Mesendoderm (in vitro differentiated cells): ENCODE measurements around the gene FSTL4.

Source experiments
- DNase-seq: peaks from one replicate; pipeline ENCODE4 v3.0.0; 2013
- H2AK5ac ChIP-seq: 2 replicates; pipeline ENCODE4 v1.6.1; 2013; ENCODE audit warnings: low read length, inconsistent platforms
- H2BK120ac ChIP-seq: 2 replicates; pipeline ENCODE4 v1.6.1; 2013; ENCODE audit warnings: low read depth, mild to moderate bottlenecking, low read length, moderate library complexity, mixed read lengths
- H2BK15ac ChIP-seq: replicated peaks from 2 replicates; pipeline ENCODE4 v1.6.1; 2013; ENCODE audit warnings: low read depth, mild to moderate bottlenecking, moderate library complexity
- H2BK5ac ChIP-seq: 2 replicates; pipeline ENCODE4 v1.6.1; 2013; ENCODE audit warnings: low read length, inconsistent platforms
- H3K18ac ChIP-seq: 2 replicates; pipeline ENCODE4 v1.6.1; 2013; ENCODE audit warnings: mild to moderate bottlenecking, low read length, mixed read lengths
- H3K23ac ChIP-seq: one replicate; pipeline ENCODE4 v1.6.1; 2013; ENCODE audit warnings: low read length
- H3K27ac ChIP-seq: 2 replicates; pipeline ENCODE4 v1.5.1; 2013; ENCODE audit warnings: low read depth, mild to moderate bottlenecking, inconsistent platforms, low read length, moderate library complexity
- H3K27me3 ChIP-seq: 2 replicates; pipeline ENCODE4 v1.6.1; 2013; ENCODE audit warnings: low read length, control low read depth, mild to moderate bottlenecking, inconsistent platforms; ENCODE audit not compliant: insufficient read depth, poor library complexity
- H3K36me3 ChIP-seq: 2 replicates; pipeline ENCODE4 v1.6.1; 2013; ENCODE audit warnings: low read length, inconsistent platforms; ENCODE audit not compliant: control insufficient read depth, insufficient read depth
- H3K4ac ChIP-seq: one replicate; pipeline ENCODE4 v1.6.1; 2013; ENCODE audit warnings: low read depth, mild to moderate bottlenecking, low read length, moderate library complexity
- H3K4me1 ChIP-seq: 2 replicates; pipeline ENCODE4 v1.6.1; 2013; ENCODE audit warnings: low read depth, low read length, inconsistent platforms; ENCODE audit not compliant: control insufficient read depth
- H3K4me2 ChIP-seq: 2 replicates; pipeline ENCODE4 v1.6.1; 2013; ENCODE audit warnings: low read length
- H3K4me3 ChIP-seq: 2 replicates; pipeline ENCODE4 v1.5.1; 2013; ENCODE audit warnings: mild to moderate bottlenecking, low read length
- H3K56ac ChIP-seq: one replicate; pipeline ENCODE4 v1.6.1; 2013; ENCODE audit warnings: low read length
- H3K79me1 ChIP-seq: 2 replicates; pipeline ENCODE4 v1.6.1; 2013; ENCODE audit warnings: low read length, inconsistent platforms
- H3K79me2 ChIP-seq: 2 replicates; pipeline ENCODE4 v1.6.1; 2013; ENCODE audit warnings: mild to moderate bottlenecking, low read length; ENCODE audit not compliant: control insufficient read depth, insufficient read depth
- H3K9ac ChIP-seq: 2 replicates; pipeline ENCODE4 v1.6.1; 2013; ENCODE audit warnings: low read length, inconsistent platforms
- H4K5ac ChIP-seq: one replicate; pipeline ENCODE4 v1.6.1; 2013; ENCODE audit warnings: low read length
- H4K8ac ChIP-seq: one replicate; pipeline ENCODE4 v1.6.1; 2013; ENCODE audit warnings: low read depth, mild to moderate bottlenecking, control low read depth, low read length, moderate library complexity
- WGBS: extraction: QIAGEN DNeasy Blood & Tissue Kit; methylation state at CpG from one replicate; pipeline ENCODE4 v1.1.7; 2013; ENCODE audit warnings: low lambda C conversion rate, missing lambda C conversion rate; ENCODE audit not compliant: insufficient coverage; ENCODE audit errors: extremely low coverage; 5-methylcytosine and 5-hydroxymethylcytosine counted together

Gene FSTL4

GRCh38 chr5:133321286-133321832 lies 291.0 kb downstream of the FSTL4 start:
- H4K5ac ChIP-seq = no peak overlapping the region
- WGBS = no CpG with 5 or more reads among the region's 13 CpGs

GRCh38 chr5:133319905-133320520 lies 292.3 kb downstream of the FSTL4 start:
- no CpG with 5 or more reads among the region's 5 CpGs for WGBS
- peak; percentile 67 for DNase-seq
- no peak overlapping the region for H2BK15ac ChIP-seq

More at GRCh38 chr5:133321286-133321832, 291.0 kb downstream of the FSTL4 start:
- no peaks in the 10 kb centered on the region for H3K79me2 ChIP-seq
- DNase-seq = no peak
- no peak overlapping the region for H3K56ac ChIP-seq
- no peak overlapping the region for H3K4ac ChIP-seq
- H3K4me3 ChIP-seq = no peak overlapping the region
- H3K27me3 ChIP-seq = no peaks in the 10 kb centered on the region
- no peak overlapping the region for H2BK15ac ChIP-seq
- no peak overlapping the region for H3K23ac ChIP-seq
- H3K4me1 ChIP-seq = no peaks in the 10 kb centered on the region
- H4K8ac ChIP-seq = no peak overlapping the region
- H3K79me1 ChIP-seq = no peaks in the 10 kb centered on the region
- H2AK5ac ChIP-seq = no peak overlapping the region
- no peak overlapping the region for H2BK5ac ChIP-seq
- H3K9ac ChIP-seq = no peak overlapping the region
- no peak overlapping the region for H3K27ac ChIP-seq
- no peak overlapping the region for H3K18ac ChIP-seq
- H2BK120ac ChIP-seq = no peak overlapping the region
- no peak overlapping the region for H3K4me2 ChIP-seq
- H3K36me3 ChIP-seq = no peaks in the 10 kb centered on the region

GRCh38 chr5:133319244-133319643 lies 293.1 kb downstream of the FSTL4 start:
- no peaks in the 10 kb centered on the region for H3K79me1 ChIP-seq
- H4K5ac ChIP-seq = no peak overlapping the region
- no peak overlapping the region for H3K4me2 ChIP-seq
- no peak overlapping the region for H2AK5ac ChIP-seq
- no peaks in the 10 kb centered on the region for H3K79me2 ChIP-seq
- H3K27ac ChIP-seq = no peak overlapping the region
- no peak overlapping the region for H2BK15ac ChIP-seq
- no peak overlapping the region for H2BK5ac ChIP-seq
- no peak overlapping the region for H4K8ac ChIP-seq
- H3K23ac ChIP-seq = no peak overlapping the region
- no peaks in the 10 kb centered on the region for H3K4me1 ChIP-seq
- H3K4me3 ChIP-seq = no peak overlapping the region
- H3K18ac ChIP-seq = no peak overlapping the region
- H3K27me3 ChIP-seq = no peaks in the 10 kb centered on the region
- no peak overlapping the region for H3K4ac ChIP-seq
- H3K56ac ChIP-seq = no peak overlapping the region
- H2BK120ac ChIP-seq = no peak overlapping the region
- no peaks in the 10 kb centered on the region for H3K36me3 ChIP-seq
- H3K9ac ChIP-seq = no peak overlapping the region
- WGBS = no CpG with 5 or more reads among the region's 5 CpGs
- no peak for DNase-seq

More at GRCh38 chr5:133319905-133320520, 292.3 kb downstream of the FSTL4 start:
- no peak overlapping the region for H2AK5ac ChIP-seq
- H3K4me3 ChIP-seq = no peak overlapping the region
- no peak overlapping the region for H3K4ac ChIP-seq
- H3K27me3 ChIP-seq = no peaks in the 10 kb centered on the region
- H4K5ac ChIP-seq = no peak overlapping the region
- no peaks in the 10 kb centered on the region for H3K79me2 ChIP-seq
- H2BK5ac ChIP-seq = no peak overlapping the region
- H3K4me1 ChIP-seq = no peaks in the 10 kb centered on the region
- H3K9ac ChIP-seq = no peak overlapping the region
- H3K23ac ChIP-seq = no peak overlapping the region
- no peak overlapping the region for H3K4me2 ChIP-seq
- no peaks in the 10 kb centered on the region for H3K36me3 ChIP-seq
- H3K56ac ChIP-seq = no peak overlapping the region
- no peak overlapping the region for H4K8ac ChIP-seq
- no peak overlapping the region for H2BK120ac ChIP-seq
- H3K79me1 ChIP-seq = no peaks in the 10 kb centered on the region
- no peak overlapping the region for H3K27ac ChIP-seq
- no peak overlapping the region for H3K18ac ChIP-seq

- no peak overlapping the region for H2BK5ac ChIP-seq
- H3K56ac ChIP-seq = no peak overlapping the region
- no peaks in the 10 kb centered on the region for H3K27me3 ChIP-seq
- no peak overlapping the region for H2AK5ac ChIP-seq
- H3K36me3 ChIP-seq = no peaks in the 10 kb centered on the region
- no peak overlapping the region for H3K23ac ChIP-seq
- no peaks in the 10 kb centered on the region for H3K79me2 ChIP-seq
- no CpG with 5 or more reads among the region's 1 CpG for WGBS
- H3K4me2 ChIP-seq = no peak overlapping the region
- H3K4me1 ChIP-seq = no peaks in the 10 kb centered on the region
- no peak overlapping the region for H3K4me3 ChIP-seq
- H2BK120ac ChIP-seq = no peak overlapping the region
- no peaks in the 10 kb centered on the region for H3K79me1 ChIP-seq
- DNase-seq = peak; percentile 21
- H2BK15ac ChIP-seq = no peak overlapping the region
- no peak overlapping the region for H3K27ac ChIP-seq
- no peak overlapping the region for H4K5ac ChIP-seq
- H3K18ac ChIP-seq = no peak overlapping the region
- H4K8ac ChIP-seq = no peak overlapping the region
- H3K9ac ChIP-seq = no peak overlapping the region
- no peak overlapping the region for H3K4ac ChIP-seq
Observed at GRCh38 chr5:133317558-133317957, 294.8 kb downstream of the FSTL4 start.

- H3K79me2 ChIP-seq = no peaks in the 10 kb centered on the region
- H4K5ac ChIP-seq = no peak overlapping the region
- H3K4ac ChIP-seq = no peak overlapping the region
- H2AK5ac ChIP-seq = no peak overlapping the region
- no peaks in the 10 kb centered on the region for H3K4me1 ChIP-seq
- H3K4me2 ChIP-seq = no peak overlapping the region
- H3K36me3 ChIP-seq = no peaks in the 10 kb centered on the region
- no peak overlapping the region for H4K8ac ChIP-seq
- H3K79me1 ChIP-seq = no peaks in the 10 kb centered on the region
- DNase-seq = peak; percentile 79
- no peak overlapping the region for H3K23ac ChIP-seq
- H3K27ac ChIP-seq = no peak overlapping the region
- no peak overlapping the region for H2BK120ac ChIP-seq
- H3K9ac ChIP-seq = no peak overlapping the region
- no peak overlapping the region for H3K56ac ChIP-seq
- H2BK5ac ChIP-seq = no peak overlapping the region
- H3K18ac ChIP-seq = no peak overlapping the region
- H3K4me3 ChIP-seq = no peak overlapping the region
- no peaks in the 10 kb centered on the region for H3K27me3 ChIP-seq
- H2BK15ac ChIP-seq = no peak overlapping the region
- no CpG with 5 or more reads among the region's 22 CpGs for WGBS
Observed at GRCh38 chr5:133316346-133317343, 295.7 kb downstream of the FSTL4 start.
